GM08714 (cell line): Measurements from ENCODE around the gene HSPB6.

Source experiments
- H3K4me3 ChIP-seq: fragments of 200-500 bp; sonication (Bioruptor generic); 2 replicates; pipeline ENCODE4 v1.5.1; 2014; ENCODE audit warnings: mild to moderate bottlenecking, low read length, inconsistent platforms
- ZNF274 ChIP-seq: IDR thresholded peaks from 2 replicates; pipeline ENCODE4 v1.6.1; 2012; ENCODE audit warnings: mild to moderate bottlenecking, low read depth, low read length

HSPB6 gene

DNA sequence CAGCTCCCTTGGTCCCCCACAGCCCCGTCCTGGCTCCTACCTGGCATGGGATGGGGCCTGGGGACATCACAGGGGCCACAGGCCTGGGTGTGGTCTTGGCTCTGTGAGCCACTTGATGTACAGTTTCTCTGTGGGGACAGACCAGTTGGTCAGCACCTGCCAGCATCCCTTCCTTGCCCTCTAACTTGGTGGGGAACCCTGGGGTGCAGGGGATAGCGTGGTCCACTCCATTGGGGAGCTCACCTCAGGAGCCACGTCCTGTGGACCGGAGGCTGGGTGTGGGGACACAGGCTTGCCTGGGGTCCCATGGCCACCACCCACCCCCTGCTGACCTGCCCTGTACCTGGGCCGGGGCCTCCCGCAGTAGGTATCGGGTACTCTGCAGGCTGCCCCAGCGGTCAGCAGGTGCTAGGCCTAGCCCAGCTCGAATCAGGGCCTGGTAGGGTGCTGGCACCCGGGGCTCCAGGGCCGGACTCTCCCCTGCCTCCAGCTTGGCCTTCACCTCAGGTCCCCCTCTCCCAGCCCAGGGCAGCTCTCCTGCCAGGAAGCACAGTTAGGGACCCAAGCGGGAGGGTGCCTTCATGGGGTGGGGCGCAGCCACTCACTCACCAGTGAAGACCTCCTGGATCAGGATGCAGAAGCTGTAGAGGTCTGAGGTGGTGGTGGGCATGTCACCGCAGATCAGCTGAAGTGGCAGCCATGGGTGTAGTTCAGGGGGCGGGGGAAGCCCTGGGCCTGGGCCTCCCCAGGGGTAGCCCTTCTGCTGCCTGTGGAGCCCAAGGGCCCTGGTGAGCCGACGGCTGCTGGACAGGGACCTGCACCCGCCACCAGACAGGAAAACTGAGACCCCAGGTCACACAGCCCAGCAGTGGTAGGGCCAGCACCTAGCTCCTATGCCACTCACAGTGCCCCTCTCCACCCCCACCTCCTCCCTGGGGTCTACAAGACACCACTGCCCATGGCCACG lies 33.4 kb upstream of the HSPB6 start:
- H3K4me3 ChIP-seq: no peak overlapping the region
- TF ChIP-seq ZNF274: no peak

DNA sequence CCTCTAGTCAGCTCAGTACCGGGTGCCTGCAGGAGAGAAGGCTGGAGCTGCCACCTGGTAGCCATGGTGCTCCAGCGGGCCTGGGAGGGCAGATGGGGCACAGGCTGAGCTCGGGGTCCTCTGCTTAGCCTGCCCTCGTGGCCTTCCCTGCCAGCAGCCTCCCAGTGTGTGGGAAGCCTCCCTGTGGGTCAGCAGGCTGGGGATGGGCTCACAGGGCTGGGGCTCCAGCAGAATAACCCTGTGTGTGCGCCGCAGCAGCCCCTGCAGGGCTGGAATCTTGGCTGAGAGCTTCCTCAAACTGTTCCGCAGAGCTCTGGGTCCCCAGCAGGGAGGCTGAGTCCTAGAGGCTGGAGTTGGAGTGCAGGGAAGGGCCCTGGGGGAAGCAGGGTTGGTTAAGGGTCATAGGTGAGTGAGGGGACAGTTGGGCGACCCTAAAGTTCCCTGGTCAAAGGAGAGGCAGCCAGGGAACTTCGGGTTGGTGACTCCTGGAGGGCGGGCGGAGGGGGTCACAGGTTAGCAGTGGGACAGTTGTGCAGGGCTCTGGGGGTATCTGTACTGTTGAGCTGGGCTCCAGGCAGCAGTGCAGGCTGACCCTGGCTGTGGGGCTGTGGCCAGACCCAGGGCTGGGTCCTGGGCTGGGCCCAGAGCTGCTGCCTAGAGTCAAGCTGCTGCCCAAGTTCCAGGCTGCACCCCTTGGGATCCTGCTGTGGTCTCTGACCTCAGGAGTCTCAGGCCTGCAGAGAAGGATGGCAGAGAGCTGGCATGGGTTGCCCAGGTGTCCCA lies 32.6 kb upstream of the HSPB6 start:
- no peak for TF ChIP-seq ZNF274
- H3K4me3 ChIP-seq: no peak overlapping the region

DNA sequence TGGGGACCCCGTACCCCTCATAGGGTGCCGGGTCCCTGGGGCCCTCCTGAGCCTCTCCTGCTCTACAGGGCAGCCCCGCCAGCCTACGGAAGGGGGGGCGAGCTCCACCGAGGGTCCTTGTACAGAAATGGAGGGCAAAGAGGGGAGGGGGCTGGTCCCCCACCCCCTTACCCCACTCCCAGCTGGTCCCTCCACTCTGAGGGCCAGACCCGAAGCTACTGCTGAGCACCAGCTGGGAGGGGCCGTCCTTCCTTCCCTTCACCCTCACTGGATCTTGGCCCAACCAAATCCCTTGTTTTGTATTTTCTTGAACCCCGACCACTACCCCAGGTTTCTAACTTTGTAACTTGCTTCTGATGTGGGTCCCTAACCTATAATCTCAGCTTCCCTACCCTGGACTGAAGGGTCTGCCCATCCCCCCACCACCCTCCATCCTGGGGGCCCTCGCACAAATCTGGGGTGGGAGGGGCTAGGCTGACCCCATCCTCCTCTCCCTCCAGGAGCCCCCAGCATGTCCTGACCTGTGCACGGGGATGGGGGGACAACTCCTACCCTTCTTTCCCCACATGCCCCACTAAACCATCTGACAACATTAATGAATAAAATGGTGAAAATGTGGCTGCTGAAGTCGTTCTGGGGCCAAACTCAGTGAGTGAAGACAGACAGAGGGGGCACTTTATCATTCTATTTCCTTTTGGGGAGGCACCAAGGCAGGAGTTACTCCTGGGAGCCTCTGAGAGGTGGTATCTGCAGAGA lies 31.6 kb upstream of the HSPB6 start:
- no peak overlapping the region for H3K4me3 ChIP-seq
- TF ChIP-seq ZNF274: no peak

DNA sequence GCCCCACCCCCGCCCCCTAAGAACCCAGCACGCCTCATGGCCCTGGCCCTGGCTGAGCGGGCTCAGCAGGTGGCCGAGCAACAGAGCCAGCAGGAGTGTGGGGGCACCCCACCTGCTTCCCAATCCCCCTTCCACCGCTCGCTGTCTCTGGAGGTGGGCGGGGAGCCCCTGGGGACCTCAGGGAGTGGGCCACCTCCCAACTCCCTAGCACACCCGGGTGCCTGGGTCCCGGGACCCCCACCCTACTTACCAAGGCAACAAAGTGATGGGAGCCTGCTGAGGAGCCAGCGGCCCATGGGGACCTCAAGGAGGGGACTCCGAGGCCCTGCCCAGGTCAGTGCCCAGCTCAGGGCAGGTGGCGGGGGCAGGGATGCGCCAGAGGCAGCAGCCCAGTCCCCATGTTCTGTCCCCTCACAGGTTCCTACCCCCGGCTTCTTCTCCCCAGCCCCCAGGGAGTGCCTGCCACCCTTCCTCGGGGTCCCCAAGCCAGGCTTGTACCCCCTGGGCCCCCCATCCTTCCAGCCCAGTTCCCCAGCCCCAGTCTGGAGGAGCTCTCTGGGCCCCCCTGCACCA lies 30.5 kb upstream of the HSPB6 start:
- TF ChIP-seq ZNF274: no peak
- H3K4me3 ChIP-seq: no peak overlapping the region

DNA sequence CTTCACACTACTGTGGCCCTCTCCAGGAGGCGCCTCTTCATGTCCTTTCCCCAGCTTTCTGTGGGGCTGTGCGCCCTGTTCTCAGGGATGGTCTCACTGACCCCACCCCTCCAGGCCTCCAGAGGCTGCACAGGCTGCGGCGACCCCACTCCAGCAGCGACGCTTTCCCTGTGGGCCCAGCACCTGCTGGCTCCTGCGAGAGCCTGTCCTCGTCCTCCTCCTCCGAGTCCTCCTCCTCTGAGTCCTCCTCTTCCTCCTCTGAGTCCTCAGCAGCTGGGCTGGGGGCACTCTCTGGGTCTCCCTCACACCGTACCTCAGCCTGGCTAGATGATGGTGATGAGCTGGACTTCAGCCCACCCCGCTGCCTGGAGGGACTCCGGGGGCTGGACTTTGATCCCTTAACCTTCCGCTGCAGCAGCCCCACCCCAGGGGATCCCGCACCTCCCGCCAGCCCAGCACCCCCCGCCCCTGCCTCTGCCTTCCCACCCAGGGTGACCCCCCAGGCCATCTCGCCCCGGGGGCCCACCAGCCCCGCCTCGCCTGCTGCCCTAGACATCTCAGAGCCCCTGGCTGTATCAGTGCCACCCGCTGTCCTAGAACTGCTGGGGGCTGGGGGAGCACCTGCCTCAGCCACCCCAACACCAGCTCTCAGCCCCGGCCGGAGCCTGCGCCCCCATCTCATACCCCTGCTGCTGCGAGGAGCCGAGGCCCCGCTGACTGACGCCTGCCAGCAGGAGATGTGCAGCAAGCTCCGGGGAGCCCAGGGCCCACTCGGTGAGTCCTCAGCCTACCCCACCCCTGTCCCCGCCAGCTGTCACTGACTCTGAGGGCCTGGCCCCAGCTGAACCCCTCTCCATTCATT lies 29.7 kb upstream of the HSPB6 start:
- no peak overlapping the region for H3K4me3 ChIP-seq
- no peak for TF ChIP-seq ZNF274

DNA sequence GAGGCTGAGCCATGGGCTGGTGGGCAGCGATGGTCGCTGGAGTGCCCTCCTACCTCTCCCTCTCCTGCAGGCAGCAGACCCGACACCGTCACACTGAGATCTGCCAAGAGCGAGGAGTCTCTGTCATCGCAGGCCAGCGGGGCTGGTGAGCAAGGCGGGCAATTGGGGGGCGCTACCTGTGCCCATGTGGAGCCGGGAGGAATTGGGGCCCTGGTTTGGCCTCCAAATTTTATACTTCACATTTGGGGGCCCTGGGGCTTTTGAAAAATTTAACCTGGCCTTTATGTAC lies 28.5 kb upstream of the HSPB6 start:
- H3K4me3 ChIP-seq: no peak overlapping the region
- TF ChIP-seq ZNF274: no peak

DNA sequence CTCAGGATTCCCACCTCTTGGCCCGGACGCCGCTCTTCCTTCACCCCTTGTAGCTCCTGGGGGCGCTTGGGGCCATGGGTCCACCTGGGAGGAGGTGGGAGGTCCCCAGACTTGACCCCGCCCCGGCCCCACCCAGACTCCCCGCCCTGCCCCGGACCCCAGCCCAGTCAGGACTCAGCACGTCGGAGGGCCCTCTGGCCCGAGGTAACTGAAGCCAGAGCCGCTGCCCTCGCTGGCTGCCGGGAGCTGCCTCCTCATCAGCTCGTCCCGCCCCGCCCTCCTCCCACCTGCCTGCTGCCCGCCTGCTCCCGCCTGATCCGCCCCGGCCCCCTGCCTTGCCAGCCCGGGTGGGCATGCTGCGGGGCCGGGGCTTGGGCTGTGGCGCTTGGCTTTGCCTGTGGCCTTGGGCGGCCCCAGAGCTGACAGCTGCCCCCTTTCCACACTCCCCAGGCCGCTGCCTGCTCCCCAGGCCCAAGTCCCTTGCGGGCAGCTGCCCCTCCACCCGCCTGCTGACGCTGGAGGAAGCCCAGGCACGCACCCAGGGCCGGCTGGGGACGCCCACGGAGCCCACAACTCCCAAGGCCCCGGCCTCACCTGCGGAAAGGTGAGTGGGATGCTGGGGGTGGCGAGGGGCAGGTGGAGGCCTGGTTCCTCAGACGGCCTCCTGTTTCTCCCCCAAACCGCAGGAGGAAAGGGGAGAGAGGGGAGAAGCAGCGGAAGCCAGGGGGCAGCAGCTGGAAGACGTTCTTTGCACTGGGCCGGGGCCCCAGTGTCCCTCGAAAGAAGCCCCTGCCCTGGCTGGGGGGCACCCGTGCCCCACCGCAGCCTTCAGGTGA lies 27.9 kb upstream of the HSPB6 start:
- no peak overlapping the region for H3K4me3 ChIP-seq
- no peak for TF ChIP-seq ZNF274

DNA sequence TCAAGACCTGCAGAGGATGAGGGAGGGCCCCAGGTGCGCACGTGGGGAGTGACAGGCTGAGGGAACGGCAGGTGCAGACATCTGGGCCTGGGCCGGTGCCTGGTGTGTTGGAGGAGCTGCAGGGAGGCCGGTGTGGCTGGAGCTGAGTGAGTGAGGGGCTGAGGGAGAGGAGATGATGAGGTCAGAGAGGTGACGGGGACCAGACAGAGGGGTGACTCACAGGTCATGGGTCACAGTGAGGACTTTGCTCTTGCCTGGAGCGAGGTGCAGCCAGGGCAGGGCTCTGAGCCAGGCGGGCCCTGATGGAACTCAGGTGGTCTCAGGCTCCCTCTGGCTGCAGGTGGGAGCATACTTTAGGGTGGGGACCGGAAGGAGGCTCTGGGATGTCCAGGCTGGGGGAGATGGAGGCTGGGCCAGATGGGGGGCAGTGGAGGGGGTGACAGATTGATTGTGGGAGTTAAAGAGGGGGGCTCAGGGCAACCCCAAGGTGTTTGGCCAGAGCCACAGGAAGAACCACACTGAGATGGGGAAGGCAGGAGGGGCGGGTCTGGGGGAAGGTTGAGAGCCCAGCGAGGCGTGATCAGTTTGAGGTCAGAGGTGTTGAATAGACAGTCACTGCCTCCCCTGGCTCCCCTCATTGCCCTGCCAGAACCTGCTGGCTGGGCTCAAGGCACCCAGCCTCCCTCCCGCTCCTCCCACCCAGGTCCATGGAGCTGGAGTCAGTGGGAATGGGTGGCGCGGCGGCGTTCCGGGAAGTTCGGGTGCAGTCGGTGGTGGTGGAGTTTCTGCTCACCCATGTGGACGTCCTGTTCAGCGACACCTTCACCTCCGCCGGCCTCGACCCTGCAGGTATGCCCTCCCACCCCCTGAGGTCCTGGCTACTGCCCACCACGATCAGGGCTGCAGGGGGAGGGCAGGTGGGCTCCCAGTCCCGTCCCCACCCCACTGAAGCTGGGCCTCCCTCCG lies 26.9 kb upstream of the HSPB6 start:
- no peak for TF ChIP-seq ZNF274
- H3K4me3 ChIP-seq: no peak overlapping the region

DNA sequence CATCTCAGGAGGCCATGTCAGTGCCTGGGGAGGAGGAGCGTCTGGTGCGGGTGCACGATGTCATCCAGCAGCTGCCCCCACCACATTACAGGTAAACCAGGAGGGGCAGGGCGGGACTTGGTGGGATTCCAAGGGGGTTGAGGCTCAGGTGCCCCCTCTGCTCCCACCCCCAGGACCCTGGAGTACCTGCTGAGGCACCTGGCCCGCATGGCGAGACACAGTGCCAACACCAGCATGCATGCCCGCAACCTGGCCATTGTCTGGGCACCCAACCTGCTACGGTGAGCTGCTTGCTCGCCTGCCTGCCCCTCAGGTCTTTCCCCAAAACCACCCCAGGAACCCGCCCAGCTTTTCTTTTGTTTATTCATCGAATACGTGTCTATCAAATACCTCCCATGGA lies 25.8 kb upstream of the HSPB6 start:
- H3K4me3 ChIP-seq: no peak overlapping the region
- TF ChIP-seq ZNF274: no peak

DNA sequence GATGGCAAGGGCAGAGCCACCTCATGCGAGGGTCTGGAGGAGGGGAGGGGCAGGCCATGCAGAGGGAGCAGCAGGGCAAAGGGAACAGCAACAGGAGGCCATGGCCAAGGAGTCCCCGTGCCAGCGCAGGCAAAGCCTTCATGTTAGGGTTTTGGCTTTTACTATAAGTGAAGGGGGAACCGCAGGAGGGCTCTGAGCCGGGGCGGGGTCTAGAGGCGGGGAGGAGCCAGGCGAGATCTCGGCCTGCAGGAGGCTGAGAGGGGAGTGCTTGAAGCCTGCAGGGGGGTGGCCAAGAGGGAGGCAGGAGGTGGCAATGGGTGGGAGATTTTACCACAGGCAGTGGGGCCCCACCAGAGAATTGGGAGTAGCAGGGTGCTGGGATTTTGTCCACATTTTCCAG lies 24.8 kb upstream of the HSPB6 start:
- no peak overlapping the region for H3K4me3 ChIP-seq
- TF ChIP-seq ZNF274: no peak

DNA sequence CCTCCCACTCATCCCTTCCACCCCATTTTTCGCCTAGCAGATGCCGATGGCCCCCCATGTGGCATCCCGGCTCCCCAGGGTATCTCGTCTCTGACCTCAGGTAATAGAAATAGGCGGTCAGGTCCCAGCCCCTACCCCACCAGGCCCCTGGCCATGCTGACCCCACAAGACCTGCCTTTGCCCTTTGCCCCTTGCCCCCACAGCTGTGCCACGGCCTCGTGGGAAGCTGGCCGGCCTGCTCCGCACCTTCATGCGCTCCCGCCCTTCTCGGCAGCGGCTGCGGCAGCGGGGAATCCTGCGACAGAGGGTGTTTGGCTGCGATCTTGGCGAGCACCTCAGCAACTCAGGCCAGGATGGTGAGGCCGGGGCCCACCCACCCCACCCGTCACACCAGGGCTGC lies 23.9 kb upstream of the HSPB6 start:
- no peak overlapping the region for H3K4me3 ChIP-seq
- no peak for TF ChIP-seq ZNF274

DNA sequence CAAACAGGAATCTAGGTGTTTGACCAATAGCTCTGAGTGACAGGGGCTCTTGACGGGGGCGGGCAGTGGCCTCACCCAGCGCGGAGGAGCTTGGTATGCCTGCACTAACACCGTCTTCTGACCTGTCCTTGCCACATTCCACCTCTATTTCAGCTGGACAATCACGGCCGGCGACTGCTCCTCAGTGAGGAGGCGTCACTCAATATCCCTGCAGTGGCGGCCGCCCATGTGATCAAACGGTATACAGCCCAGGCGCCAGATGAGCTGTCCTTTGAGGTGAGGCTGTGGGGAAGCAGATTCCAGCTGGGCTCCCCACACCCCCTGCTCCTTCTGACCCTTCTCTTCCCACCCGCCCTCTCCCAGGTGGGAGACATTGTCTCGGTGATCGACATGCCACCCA lies 23.2 kb upstream of the HSPB6 start:
- no peak overlapping the region for H3K4me3 ChIP-seq
- no peak for TF ChIP-seq ZNF274
